HG02763 (cell line): ENCODE measurements around the gene INO80D.
"Not testable (repeated sequence)": the region's sequence is repeated elsewhere in the genome, so short reads cannot be mapped to it uniquely, and the experiment has no call there.

Experiments
- ATAC-seq: cut with Tn5 transposase; IDR thresholded peaks from one replicate; pipeline ENCODE4 v1.9.1; 2021; ENCODE audit warnings: mild to moderate bottlenecking, moderate library complexity; ENCODE audit not compliant: unreplicated experiment

INO80D gene

GRCh38 chr2:206085742-206086445, at the start of gene INO80D:
Gene INO80D (minus strand): TSS chr2:206086174. CDS start chr2:206063016, 23,158 bp downstream.
- peak; percentile 77 for ATAC-seq

- no peak for ATAC-seq
These were observed 41.7 kb upstream of the INO80D start for GRCh38 chr2:206127656-206128055.

GRCh38 chr2:206125901-206126300, 39.9 kb upstream of the INO80D start:
- ATAC-seq = no peak

GRCh38 chr2:206122569-206122968, 36.6 kb upstream of the INO80D start:
- not testable (repeated sequence) for ATAC-seq

- no peak for ATAC-seq
These were observed 30.3 kb upstream of the INO80D start for GRCh38 chr2:206116278-206116677.

- no peak for ATAC-seq
These were observed 29.1 kb upstream of the INO80D start for GRCh38 chr2:206115026-206115578.

GRCh38 chr2:206112846-206113547, 27.0 kb upstream of the INO80D start:
- ATAC-seq = no peak

GRCh38 chr2:206112108-206112507, 26.1 kb upstream of the INO80D start:
- no peak for ATAC-seq

- ATAC-seq = no peak
These were observed 22.7 kb upstream of the INO80D start for GRCh38 chr2:206108713-206109112.

- ATAC-seq = no peak
These were observed 19.6 kb upstream of the INO80D start for GRCh38 chr2:206105541-206105940.

GRCh38 chr2:206105038-206105437, 19.1 kb upstream of the INO80D start:
- ATAC-seq = no peak

- not testable (repeated sequence) for ATAC-seq
These were observed 12.9 kb upstream of the INO80D start for GRCh38 chr2:206098872-206099271.

GRCh38 chr2:206098471-206098870, 12.5 kb upstream of the INO80D start:
- no peak for ATAC-seq

GRCh38 chr2:206096876-206097275, 10.9 kb upstream of the INO80D start:
- no peak for ATAC-seq

- ATAC-seq = no peak
These were observed 9.8 kb upstream of the INO80D start for GRCh38 chr2:206095536-206096332.

GRCh38 chr2:206092297-206092696, 6.3 kb upstream of the INO80D start:
- ATAC-seq = no peak

- no peak for ATAC-seq
These were observed 2.3 kb upstream of the INO80D start for GRCh38 chr2:206088248-206088647.

GRCh38 chr2:206086716-206087350, 859 bp upstream of the INO80D start:
- ATAC-seq = no peak

- ATAC-seq = peak; percentile 36
These were observed 868 bp downstream of the INO80D start for GRCh38 chr2:206084870-206085741.

- no peak for ATAC-seq
These were observed 1.5 kb downstream of the INO80D start for GRCh38 chr2:206084439-206084869.
